H9 (cell line): ENCODE data around the gene PRUNE2. TPM values are rescaled to one million over a fixed set of nuclear protein-coding genes. Genes with fewer than 3 reads are reported as not detected.

ENCODE experiments used
- DNase-seq: peaks from one replicate; pipeline ENCODE4 v3.0.0-alpha.2; 2017
- H2AFZ ChIP-seq: one replicate; pipeline ENCODE4 v1.6.1; 2013; ENCODE audit warnings: mild to moderate bottlenecking, low read length, control low read depth, moderate library complexity
- H2AK5ac ChIP-seq: 2 replicates; pipeline ENCODE4 v1.6.1; 2013; ENCODE audit warnings: low read length, control low read depth, mixed read lengths; ENCODE audit not compliant: insufficient read length
- H2BK120ac ChIP-seq: one replicate; pipeline ENCODE4 v1.6.1; 2013; ENCODE audit warnings: low read depth, mild to moderate bottlenecking, low read length, control low read depth, inconsistent platforms; ENCODE audit not compliant: poor library complexity, severe bottlenecking
- H2BK12ac ChIP-seq: 2 replicates; pipeline ENCODE4 v1.6.1; 2013; ENCODE audit warnings: low read length, control low read depth, mixed read lengths, low read depth; ENCODE audit not compliant: insufficient read length
- H2BK15ac ChIP-seq: 2 replicates; pipeline ENCODE4 v1.6.1; 2013; ENCODE audit warnings: low read depth, low read length, control low read depth
- H2BK20ac ChIP-seq: one replicate; pipeline ENCODE4 v1.6.1; 2013; ENCODE audit warnings: low read depth, mild to moderate bottlenecking, low read length, control low read depth, inconsistent platforms; ENCODE audit not compliant: poor library complexity, severe bottlenecking
- H2BK5ac ChIP-seq: 2 replicates; pipeline ENCODE4 v1.6.1; 2013; ENCODE audit warnings: low read length, control low read depth, mixed read lengths; ENCODE audit not compliant: insufficient read length
- H3K14ac ChIP-seq: 2 replicates; pipeline ENCODE4 v1.6.1; 2013; ENCODE audit warnings: low read length, control low read depth; ENCODE audit not compliant: insufficient read depth
- H3K18ac ChIP-seq: 2 replicates; pipeline ENCODE4 v1.6.1; 2013; ENCODE audit warnings: low read depth, mild to moderate bottlenecking, mixed read lengths, low read length, control low read depth; ENCODE audit not compliant: insufficient read length
- H3K23ac ChIP-seq: 2 replicates; pipeline ENCODE4 v1.6.1; 2013; ENCODE audit warnings: low read length, control low read depth, mixed read lengths, low read depth; ENCODE audit not compliant: insufficient read length
- H3K23me2 ChIP-seq: 2 replicates; pipeline ENCODE4 v1.6.1; 2013; ENCODE audit warnings: low read depth, mild to moderate bottlenecking, mixed read lengths, low read length, control low read depth; ENCODE audit not compliant: insufficient read length, poor library complexity, severe bottlenecking
- H3K27ac ChIP-seq: 2 replicates; pipeline ENCODE4 v1.5.1; 2013; ENCODE audit warnings: low read length, control low read depth, mixed read lengths, low read depth; ENCODE audit not compliant: insufficient read length
- H3K27me3 ChIP-seq: 2 replicates; pipeline ENCODE4 v1.6.1; 2013; ENCODE audit warnings: low read length, control low read depth, inconsistent platforms; ENCODE audit not compliant: insufficient read depth
- H3K4ac ChIP-seq: 2 replicates; pipeline ENCODE4 v1.6.1; 2013; ENCODE audit warnings: low read depth, mild to moderate bottlenecking, control low read depth, inconsistent platforms, low read length, moderate library complexity
- H3K4me1 ChIP-seq: 2 replicates; pipeline ENCODE4 v1.6.1; 2013; ENCODE audit warnings: low read length, control low read depth, inconsistent platforms; ENCODE audit not compliant: insufficient read depth
- H3K4me2 ChIP-seq: 2 replicates; pipeline ENCODE4 v1.6.1; 2013; ENCODE audit warnings: low read length, control low read depth, mixed read lengths; ENCODE audit not compliant: insufficient read length, insufficient read depth
- H3K56ac ChIP-seq: 2 replicates; pipeline ENCODE4 v1.6.1; 2013; ENCODE audit warnings: low read depth, mild to moderate bottlenecking, mixed read lengths, low read length, control low read depth; ENCODE audit not compliant: insufficient read length
- H3K79me1 ChIP-seq: 2 replicates; pipeline ENCODE4 v1.6.1; 2013; ENCODE audit warnings: low read depth, mild to moderate bottlenecking, moderate library complexity, low read length, control low read depth, inconsistent platforms; ENCODE audit not compliant: insufficient read depth, poor library complexity, severe bottlenecking
- H3K79me2 ChIP-seq: 2 replicates; pipeline ENCODE4 v1.6.1; 2013; ENCODE audit warnings: low read length, control low read depth, inconsistent platforms; ENCODE audit not compliant: insufficient read depth
- H3K9ac ChIP-seq: 2 replicates; pipeline ENCODE4 v1.6.1; 2013; ENCODE audit warnings: low read length, control low read depth, mixed read lengths; ENCODE audit not compliant: insufficient read length; ENCODE audit errors: extremely low read depth
- H3K9me3 ChIP-seq: one replicate; pipeline ENCODE4 v1.6.1; 2013; ENCODE audit warnings: low read depth, low read length, inconsistent platforms; ENCODE audit not compliant: control insufficient read depth
- H3T11ph ChIP-seq: one replicate; pipeline ENCODE4 v1.6.1; 2013; ENCODE audit warnings: mild to moderate bottlenecking, low read length, control low read depth, inconsistent platforms
- H4K20me1 ChIP-seq: one replicate; pipeline ENCODE4 v1.6.1; 2013; ENCODE audit not compliant: control insufficient read depth, insufficient read length, insufficient read depth
- H4K5ac ChIP-seq: 2 replicates; pipeline ENCODE4 v1.6.1; 2013; ENCODE audit warnings: low read depth, mild to moderate bottlenecking, mixed read lengths, low read length, control low read depth; ENCODE audit not compliant: insufficient read length
- H4K8ac ChIP-seq: replicated peaks from 2 replicates; pipeline ENCODE4 v1.6.1; 2013; ENCODE audit warnings: low read length, control low read depth, mixed read lengths, low read depth; ENCODE audit not compliant: insufficient read length
- H4K91ac ChIP-seq: 2 replicates; pipeline ENCODE4 v1.6.1; 2013; ENCODE audit warnings: low read depth, mild to moderate bottlenecking, moderate library complexity, mixed read lengths, low read length, control low read depth; ENCODE audit not compliant: insufficient read length
- H3K27ac Mint-ChIP-seq, 3 experiments: 2 replicates in 2 of 3; 3 replicates in 1 of 3; pipeline ENCODE4 v1.8.0; 2020 to 2021; ENCODE audit warnings: mixed read lengths in 3 of 3, mild to moderate bottlenecking in 1 of 3, moderate library complexity in 1 of 3
- H3K27me3 Mint-ChIP-seq: 2 replicates; pipeline ENCODE4 v1.8.0; 2021; ENCODE audit warnings: low read depth, mild to moderate bottlenecking, moderate library complexity, mixed read lengths
- H3K36me3 Mint-ChIP-seq, 3 experiments: 2 replicates in 2 of 3; 3 replicates in 1 of 3; pipeline ENCODE4 v1.8.0; 2020 to 2021; ENCODE audit warnings: low read depth in 3 of 3, mixed read lengths in 3 of 3; ENCODE audit not compliant: insufficient read depth in 1 of 3
- H3K4me1 Mint-ChIP-seq, 2 experiments: 2 replicates each; pipeline ENCODE4 v1.8.0; 2020; ENCODE audit warnings: mixed read lengths in 2 of 2
- H3K4me3 Mint-ChIP-seq, 2 experiments: 2 replicates in 1 of 2; 3 replicates in 1 of 2; pipeline ENCODE4 v1.8.0; 2020 to 2021; ENCODE audit warnings: mild to moderate bottlenecking in 2 of 2, mixed read lengths in 2 of 2, moderate library complexity in 1 of 2
- H3K9me3 Mint-ChIP-seq, 2 experiments: 2 replicates in 1 of 2; 3 replicates in 1 of 2; pipeline ENCODE4 v1.8.0; 2020; ENCODE audit warnings: mild to moderate bottlenecking in 2 of 2, mixed read lengths in 2 of 2, moderate library complexity in 1 of 2
- CTCF ChIP-seq: fragments of 200-600 bp; sonication (generic); conservative IDR thresholded peaks from 3 replicates; pipeline ENCODE4 v1.8.0; 2021; ENCODE audit warnings: antibody characterized with exemption, mild to moderate bottlenecking
- WGBS: extraction: QIAGEN DNeasy Blood & Tissue Kit; methylation state at CpG from one replicate; pipeline ENCODE4 v1.1.7; 2013; ENCODE audit warnings: missing lambda C conversion rate, low lambda C conversion rate, mixed read lengths; ENCODE audit not compliant: insufficient read length; ENCODE audit errors: extremely low coverage; 5-methylcytosine and 5-hydroxymethylcytosine counted together
- total RNA-seq: library from RNA; stranded (reverse); gene quantifications from 2 replicates; pipeline ENCODE4 v1.2.1, GENCODE V29; 2021

The PRUNE2 gene
- total RNA-seq, 1 experiment from 2014 or later = 12.1 TPM

DNA sequence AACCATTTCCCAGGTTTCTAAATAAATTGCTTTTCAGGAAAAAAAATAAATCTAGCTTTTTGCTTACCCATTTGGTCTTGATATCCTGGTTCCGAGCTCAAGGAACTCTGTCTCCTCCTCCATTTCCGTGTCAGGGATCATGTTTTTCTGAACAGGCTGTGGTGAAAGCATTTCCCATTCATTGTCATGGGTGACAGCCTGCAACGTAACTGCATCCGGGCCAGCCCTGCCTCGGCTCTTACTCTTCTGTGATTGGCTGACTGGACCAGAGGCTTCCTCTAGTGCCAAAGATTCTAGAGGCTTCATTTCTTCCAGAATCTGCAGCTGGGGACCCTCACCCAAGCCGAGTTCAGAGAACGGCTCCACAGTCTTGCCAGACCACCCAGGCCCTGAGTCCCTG is 202.6 kb downstream of the PRUNE2 start:
- Histone ChIP-seq H3K27me3 (no peaks in the 10 kb centered on the region), H3K4me1 (no peaks in the 10 kb centered on the region), H2AK5ac (no peak overlapping the region), H3K79me1 (no peaks in the 10 kb centered on the region), H2BK120ac (no peak overlapping the region), H3T11ph (no peak overlapping the region), H3K4me2 (no peak overlapping the region), H2BK15ac (no peak overlapping the region), H4K5ac (no peak overlapping the region), H3K27ac (no peak overlapping the region), H3K56ac (no peak overlapping the region), H3K18ac (no peak overlapping the region), H3K14ac (no peak overlapping the region), H2AFZ (no peak overlapping the region), H3K4ac (no peak overlapping the region), H4K91ac (no peak overlapping the region), H3K9ac (no peak overlapping the region), H4K8ac (no peak overlapping the region), H2BK20ac (no peak overlapping the region), H3K23ac (no peak overlapping the region), H2BK12ac (no peak overlapping the region), H3K79me2 (no peaks in the 10 kb centered on the region), H3K9me3 (no peaks in the 10 kb centered on the region), H4K20me1 (no peaks in the 10 kb centered on the region), H2BK5ac (no peak overlapping the region), H3K23me2 (no peaks in the 10 kb centered on the region)
- no peak for TF ChIP-seq CTCF
- Mint-ChIP-seq H3K27me3 (0 out of 2 replicates have a peak, but pooled peaks cover 2% of the 10 kb centered on the region), H3K4me3 (no peak overlapping the region), H3K4me1 (peaks cover 13 to 17% of the 10 kb centered on the region in 2 experiments), H3K9me3 (no peaks in the 10 kb centered on the region), H3K27ac (no peak overlapping the region), H3K36me3 (no peaks in the 10 kb centered on the region)
- WGBS = no CpG with 5 or more reads among the region's 7 CpGs
- DNase-seq = no peak
